LNCAP (cell line): ENCODE results near the gene IGF1R.

Source experiments
- TF ChIP-seq, protein P1 (sequence below): fragments of 450-650 bp; IDR thresholded peaks from 2 replicates; pipeline ENCODE4 v1.5.1; 2017; ENCODE audit warnings: mild to moderate bottlenecking

The IGF1R gene

DNA sequence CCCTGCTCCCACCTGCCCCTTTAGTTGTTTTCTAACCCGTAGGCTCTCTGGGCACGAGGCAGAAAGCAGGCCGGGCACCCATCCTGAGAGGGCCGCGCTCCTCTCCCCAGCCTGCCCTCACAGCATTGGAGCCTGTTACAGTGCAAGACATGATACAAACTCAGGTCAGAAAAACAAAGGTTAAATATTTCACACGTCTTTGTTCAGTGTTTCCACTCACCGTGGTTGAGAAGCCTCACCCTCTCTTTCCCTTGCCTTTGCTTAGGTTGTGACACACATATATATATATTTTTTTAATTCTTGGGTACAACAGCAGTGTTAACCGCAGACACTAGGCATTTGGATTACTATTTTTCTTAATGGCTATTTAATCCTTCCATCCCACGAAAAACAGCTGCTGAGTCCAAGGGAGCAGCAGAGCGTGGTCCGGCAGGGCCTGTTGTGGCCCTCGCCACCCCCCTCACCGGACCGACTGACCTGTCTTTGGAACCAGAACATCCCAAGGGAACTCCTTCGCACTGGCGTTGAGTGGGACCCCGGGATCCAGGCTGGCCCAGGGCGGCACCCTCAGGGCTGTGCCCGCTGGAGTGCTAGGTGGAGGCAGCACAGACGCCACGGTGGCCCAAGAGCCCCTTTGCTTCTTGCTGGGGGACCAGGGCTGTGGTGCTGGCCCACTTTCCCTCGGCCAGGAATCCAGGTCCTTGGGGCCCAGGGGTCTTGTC lies 310.7 kb downstream of the IGF1R start:
- TF ChIP-seq, protein P1, sequence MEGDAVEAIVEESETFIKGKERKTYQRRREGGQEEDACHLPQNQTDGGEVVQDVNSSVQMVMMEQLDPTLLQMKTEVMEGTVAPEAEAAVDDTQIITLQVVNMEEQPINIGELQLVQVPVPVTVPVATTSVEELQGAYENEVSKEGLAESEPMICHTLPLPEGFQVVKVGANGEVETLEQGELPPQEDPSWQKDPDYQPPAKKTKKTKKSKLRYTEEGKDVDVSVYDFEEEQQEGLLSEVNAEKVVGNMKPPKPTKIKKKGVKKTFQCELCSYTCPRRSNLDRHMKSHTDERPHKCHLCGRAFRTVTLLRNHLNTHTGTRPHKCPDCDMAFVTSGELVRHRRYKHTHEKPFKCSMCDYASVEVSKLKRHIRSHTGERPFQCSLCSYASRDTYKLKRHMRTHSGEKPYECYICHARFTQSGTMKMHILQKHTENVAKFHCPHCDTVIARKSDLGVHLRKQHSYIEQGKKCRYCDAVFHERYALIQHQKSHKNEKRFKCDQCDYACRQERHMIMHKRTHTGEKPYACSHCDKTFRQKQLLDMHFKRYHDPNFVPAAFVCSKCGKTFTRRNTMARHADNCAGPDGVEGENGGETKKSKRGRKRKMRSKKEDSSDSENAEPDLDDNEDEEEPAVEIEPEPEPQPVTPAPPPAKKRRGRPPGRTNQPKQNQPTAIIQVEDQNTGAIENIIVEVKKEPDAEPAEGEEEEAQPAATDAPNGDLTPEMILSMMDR: no peak

DNA sequence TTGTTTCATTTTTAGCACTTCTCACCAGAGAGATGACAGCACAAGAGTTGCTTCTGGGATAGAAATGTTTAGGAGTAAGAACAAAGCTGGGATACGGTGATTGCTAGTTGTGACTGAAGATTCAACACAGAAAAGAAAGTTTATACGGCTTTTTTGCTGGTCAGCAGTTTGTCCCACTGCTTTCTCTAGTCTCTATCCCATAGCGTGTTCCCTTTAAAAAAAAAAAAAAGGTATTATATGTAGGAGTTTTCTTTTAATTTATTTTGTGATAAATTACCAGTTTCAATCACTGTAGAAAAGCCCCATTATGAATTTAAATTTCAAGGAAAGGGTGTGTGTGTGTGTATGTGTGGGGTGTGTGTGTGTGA lies 311.3 kb downstream of the IGF1R start:
- TF ChIP-seq, protein P1: no peak

DNA sequence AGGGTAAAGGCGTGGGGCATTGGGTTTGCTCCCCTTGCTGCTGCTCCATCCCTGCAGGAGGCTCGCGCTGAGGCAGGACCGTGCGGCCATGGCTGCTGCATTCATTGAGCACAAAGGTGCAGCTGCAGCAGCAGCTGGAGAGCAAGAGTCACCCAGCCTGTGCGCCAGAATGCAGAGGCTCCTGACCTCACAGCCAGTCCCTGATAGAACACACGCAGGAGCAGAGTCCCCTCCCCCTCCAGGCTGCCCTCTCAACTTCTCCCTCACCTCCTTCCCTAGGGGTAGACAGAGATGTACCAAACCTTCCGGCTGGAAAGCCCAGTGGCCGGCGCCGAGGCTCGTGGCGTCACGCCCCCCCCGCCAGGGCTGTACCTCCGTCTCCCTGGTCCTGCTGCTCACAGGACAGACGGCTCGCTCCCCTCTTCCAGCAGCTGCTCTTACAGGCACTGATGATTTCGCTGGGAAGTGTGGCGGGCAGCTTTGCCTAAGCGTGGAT lies 312.3 kb downstream of the IGF1R start:
- TF ChIP-seq, protein P1: no peak

DNA sequence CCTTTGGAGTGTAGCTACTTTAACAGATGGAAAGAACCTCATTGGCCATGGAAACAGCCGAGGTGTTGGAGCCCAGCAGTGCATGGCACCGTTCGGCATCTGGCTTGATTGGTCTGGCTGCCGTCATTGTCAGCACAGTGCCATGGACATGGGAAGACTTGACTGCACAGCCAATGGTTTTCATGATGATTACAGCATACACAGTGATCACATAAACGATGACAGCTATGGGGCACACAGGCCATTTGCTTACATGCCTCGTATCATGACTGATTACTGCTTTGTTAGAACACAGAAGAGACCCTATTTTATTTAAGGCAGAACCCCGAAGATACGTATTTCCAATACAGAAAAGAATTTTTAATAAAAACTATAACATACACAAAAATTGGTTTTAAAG lies 315.1 kb downstream of the IGF1R start:
- TF ChIP-seq, protein P1: no peak

DNA sequence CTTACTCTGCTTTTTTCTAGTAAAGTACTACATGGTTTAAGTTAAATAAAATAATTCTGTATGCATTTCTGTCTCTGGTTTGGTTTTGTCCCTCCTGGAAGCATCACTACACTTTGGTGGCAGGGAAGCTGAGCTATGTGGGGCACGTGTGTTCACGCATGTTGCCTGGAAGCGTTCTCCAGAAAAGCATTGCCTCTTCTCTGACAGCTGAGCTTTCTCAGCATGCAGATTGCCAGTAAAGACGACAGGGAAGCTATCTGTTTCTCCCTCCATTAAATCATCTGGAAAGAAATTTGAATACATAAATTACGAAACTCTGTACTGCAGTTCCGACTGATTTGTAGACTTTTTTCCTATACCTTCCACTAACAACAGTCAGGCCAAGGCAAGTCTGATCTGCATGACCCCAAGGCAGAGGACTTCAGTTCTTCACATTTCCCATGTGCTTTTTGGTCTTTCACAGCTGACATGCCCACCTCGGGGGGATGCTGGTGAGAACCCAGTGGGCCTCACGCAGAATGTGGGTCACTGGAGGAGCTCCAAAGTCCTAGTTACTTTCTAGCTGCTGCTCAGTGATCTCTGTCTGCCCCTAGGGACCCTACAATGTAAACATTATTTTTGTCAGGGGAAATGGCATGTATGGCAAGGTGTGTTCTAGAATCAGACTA lies 316.3 kb downstream of the IGF1R start:
- TF ChIP-seq, protein P1: no peak

DNA sequence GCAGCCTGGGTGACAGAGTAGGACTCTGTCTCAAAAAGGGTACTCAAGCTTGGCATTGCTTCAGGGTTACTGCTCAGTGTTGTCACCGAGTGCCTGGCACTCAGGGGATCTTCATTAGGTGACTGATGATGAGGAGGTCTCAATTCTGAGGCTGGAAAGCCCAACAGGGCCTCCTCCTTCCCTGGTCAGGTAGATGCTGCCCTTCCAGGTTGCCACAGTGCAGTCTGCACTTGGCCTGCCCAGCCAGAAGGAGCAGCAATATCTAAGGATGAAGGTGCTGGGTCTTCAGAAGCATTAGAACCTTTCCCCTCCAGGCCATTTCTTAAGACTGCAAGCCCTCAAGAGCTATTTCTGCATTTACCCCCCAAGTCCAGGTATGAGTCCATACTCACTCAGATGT lies 317.3 kb downstream of the IGF1R start:
- TF ChIP-seq, protein P1: no peak

DNA sequence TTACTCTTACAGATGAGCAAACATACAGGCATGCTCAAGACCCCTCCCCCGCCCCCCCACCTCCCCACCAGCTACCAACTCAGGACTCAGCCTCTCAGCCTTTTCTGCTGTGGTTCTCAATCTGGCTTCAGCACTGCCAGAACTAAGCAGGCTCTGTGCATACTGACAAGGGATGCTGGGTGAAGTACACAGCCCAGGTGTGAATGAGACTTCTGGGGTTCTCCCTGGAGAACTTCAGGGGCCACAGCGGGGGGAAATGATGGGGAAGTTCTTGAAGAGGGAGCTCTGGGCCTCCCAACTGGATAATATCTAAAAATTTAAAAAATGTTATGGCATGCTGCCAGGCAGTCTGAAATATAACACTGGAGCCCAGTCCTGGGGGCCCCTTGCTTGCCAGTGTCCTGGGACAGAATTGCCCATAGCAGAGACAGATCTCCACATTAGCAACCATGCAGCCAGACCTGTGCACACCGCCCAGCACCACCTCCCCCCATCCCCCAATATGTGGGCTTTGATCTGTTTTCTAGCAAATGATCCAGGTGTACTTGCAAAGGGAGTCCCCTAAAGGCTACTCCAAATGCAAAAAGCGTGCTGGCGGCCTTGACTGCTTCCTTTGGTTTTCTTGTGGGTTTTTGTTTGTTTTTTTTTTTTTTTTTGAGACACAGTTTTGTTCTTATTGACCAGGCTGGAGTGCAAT lies 317.9 kb downstream of the IGF1R start:
- TF ChIP-seq, protein P1: no peak
